Gastrocnemius medialis (tissue), 4 donors: ENCODE measurements around the gene NEO1. TPM values are rescaled to one million over a fixed set of nuclear protein-coding genes. Genes with fewer than 3 reads are reported as not detected.
A peak's percentile ranks its signal among the peaks of the same experiment; 100 is the strongest.

Experiments used
- ATAC-seq, 2 donors: fragments of 150-250 bp; one replicate each; pipeline ENCODE4 v1.9.1; 2016
- DNase-seq, 2 donors: peaks; one replicate each; pipeline ENCODE4 v3.0.0-alpha.2; 2019
- H3K27ac ChIP-seq, 4 donors: fragments of 200-600 bp; sonication (generic); 1 replicate in 1 of 4; 2 replicates in 3 of 4; pipeline ENCODE4 v1.5.1; 2016 to 2018; ENCODE audit warnings: mild to moderate bottlenecking in 2 of 4, moderate library complexity in 1 of 4
- H3K27me3 ChIP-seq, 3 donors: fragments of 200-600 bp; sonication (generic) in 2 of 3; 1 replicate in 1 of 3; 2 replicates in 2 of 3; pipeline versions ENCODE4 v1.5.1 to v1.6.0; 2016 to 2019; ENCODE audit warnings: mild to moderate bottlenecking in 1 of 3, moderate library complexity in 1 of 3
- H3K36me3 ChIP-seq, 2 donors: fragments of 200-600 bp; sonication (generic) in 1 of 2; one replicate each; pipeline ENCODE4 v1.5.1; 2017 to 2018
- H3K4me1 ChIP-seq, 2 donors: fragments of 200-600 bp; sonication (generic) in 1 of 2; one replicate each; pipeline ENCODE4 v1.5.1; 2016 to 2017; ENCODE audit warnings: mild to moderate bottlenecking in 2 of 2
- H3K4me3 ChIP-seq, 4 donors: fragments of 200-600 bp; sonication (generic) in 3 of 4; 1 replicate in 1 of 4; 2 replicates in 3 of 4; pipeline ENCODE4 v1.5.1; 2016 to 2019; ENCODE audit warnings: mild to moderate bottlenecking in 2 of 4
- H3K9me3 ChIP-seq, 3 donors: fragments of 200-600 bp; sonication (generic) in 2 of 3; 1 replicate in 1 of 3; 2 replicates in 2 of 3; pipeline ENCODE4 v1.5.1; 2016 to 2019
- POLR2A ChIP-seq, 2 donors: fragments of 450-650 bp; IDR thresholded peaks; one replicate each; pipeline ENCODE4 v1.6.1; 2017; ENCODE audit warnings: antibody characterized with exemption in 2 of 2, mild to moderate bottlenecking in 2 of 2, moderate library complexity in 2 of 2
- in situ Hi-C, 4 donors: fragments of 200-750 bp; cut with MboI; loops; one replicate each; pipeline versions ENCODE4 v1.15.0 to v1.8.0; 2017; ENCODE audit warnings: low sequenced_read_pairs in 4 of 4
- intact Hi-C: fragments of 100-400 bp; cut with DNase I; formaldehyde crosslinking; loops from one replicate; pipeline ENCODE4 v1.15.1; 2023; ENCODE audit warnings: low total_unique reads
- total RNA-seq, 4 donors: library from RNA; depleted of rRNA; stranded (reverse); fragments of >200 nt; gene quantifications; one replicate each; pipeline versions ENCODE4 v1.1.0 to v1.2.3, GENCODE V29; 2016
- TF ChIP-seq, protein P1 (sequence below), 5 experiments: fragments of 450-650 bp in 3 of 5; fragments of 200-600 bp in 2 of 5; sonication (generic) in 2 of 5; IDR thresholded peaks in 4 of 5; conservative IDR thresholded peaks in 1 of 5; 1 replicate in 4 of 5; 2 replicates in 1 of 5; pipeline ENCODE4 v1.5.1; 2016 to 2019; ENCODE audit warnings: antibody characterized with exemption in 5 of 5, mild to moderate bottlenecking in 3 of 5, moderate library complexity in 3 of 5

Gene NEO1
- total RNA-seq, 4 donors from 2014 or later = 13.8 to 32.0 (median 20.3) TPM

DNA sequence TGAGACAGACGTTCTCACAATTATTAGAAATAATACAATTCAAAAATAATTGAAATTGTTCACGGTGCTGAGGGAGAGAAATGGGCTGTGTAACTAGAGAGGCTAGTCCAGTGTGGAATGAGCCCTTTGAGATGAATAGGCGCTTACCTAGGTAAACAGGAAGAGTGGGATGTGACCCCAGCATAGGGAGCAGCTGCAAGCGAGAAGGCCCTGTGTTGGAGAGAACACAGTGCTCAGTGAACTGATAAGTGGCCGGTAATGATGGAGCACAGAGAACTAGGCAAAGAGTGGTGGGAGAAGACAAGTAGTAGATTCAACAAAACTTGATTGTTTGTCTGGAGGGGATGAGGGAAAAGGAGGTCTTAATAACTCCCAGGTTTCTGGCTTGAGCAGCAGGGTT lies 212.6 kb downstream of the NEO1 start:
- Histone ChIP-seq H3K4me3 (no peak overlapping the region), H3K9me3 (no peaks in the 10 kb centered on the region), H3K36me3 (peaks cover 0 to 28% of the 10 kb centered on the region in 2 donors), H3K4me1 (peaks cover 0 to 8% of the 10 kb centered on the region in 2 donors), H3K27ac (no peak overlapping the region), H3K27me3 (no peaks in the 10 kb centered on the region)
- intact Hi-C loops (no loop called here), in situ Hi-C loops (no loop called here)
- no peak for TF ChIP-seq POLR2A (IDR thresholded peaks at IDR 0.05)
- TF ChIP-seq, protein P1, sequence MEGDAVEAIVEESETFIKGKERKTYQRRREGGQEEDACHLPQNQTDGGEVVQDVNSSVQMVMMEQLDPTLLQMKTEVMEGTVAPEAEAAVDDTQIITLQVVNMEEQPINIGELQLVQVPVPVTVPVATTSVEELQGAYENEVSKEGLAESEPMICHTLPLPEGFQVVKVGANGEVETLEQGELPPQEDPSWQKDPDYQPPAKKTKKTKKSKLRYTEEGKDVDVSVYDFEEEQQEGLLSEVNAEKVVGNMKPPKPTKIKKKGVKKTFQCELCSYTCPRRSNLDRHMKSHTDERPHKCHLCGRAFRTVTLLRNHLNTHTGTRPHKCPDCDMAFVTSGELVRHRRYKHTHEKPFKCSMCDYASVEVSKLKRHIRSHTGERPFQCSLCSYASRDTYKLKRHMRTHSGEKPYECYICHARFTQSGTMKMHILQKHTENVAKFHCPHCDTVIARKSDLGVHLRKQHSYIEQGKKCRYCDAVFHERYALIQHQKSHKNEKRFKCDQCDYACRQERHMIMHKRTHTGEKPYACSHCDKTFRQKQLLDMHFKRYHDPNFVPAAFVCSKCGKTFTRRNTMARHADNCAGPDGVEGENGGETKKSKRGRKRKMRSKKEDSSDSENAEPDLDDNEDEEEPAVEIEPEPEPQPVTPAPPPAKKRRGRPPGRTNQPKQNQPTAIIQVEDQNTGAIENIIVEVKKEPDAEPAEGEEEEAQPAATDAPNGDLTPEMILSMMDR (IDR thresholded peaks at IDR 0.05 in 4 of 5, conservative IDR thresholded peaks at IDR 0.05 in 1 of 5) = no peak
- ATAC-seq (no peak), DNase-seq (no peak)

DNA sequence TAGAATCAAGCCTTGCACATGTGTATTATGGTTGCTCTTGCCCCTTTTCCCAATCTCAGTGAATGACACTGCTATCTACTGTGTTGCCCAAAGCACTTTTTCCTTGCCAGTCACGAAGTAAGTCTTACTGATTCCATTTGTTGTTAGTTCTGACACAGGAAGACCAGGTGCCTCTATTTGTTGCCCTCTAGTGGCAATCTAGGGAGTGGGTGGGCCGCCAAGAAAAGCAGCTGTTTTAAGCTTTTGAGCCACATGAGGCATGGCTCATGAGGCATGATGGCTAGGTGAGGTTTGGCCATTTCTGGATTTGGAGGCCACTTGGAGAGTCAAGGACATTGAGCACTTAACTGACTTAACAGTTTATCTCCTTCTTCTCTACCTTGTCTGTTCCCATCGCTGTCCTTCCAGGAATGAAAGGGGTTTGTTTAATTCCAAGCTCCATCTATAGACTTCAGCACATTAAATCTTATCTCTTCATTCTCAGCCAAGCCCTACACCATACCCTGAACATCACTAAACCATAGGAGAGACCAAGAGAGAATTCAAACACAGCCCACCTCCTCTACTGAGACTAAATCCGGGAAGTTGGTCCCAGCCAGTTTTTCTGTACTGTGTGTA lies 213.4 kb downstream of the NEO1 start:
- TF ChIP-seq, protein P1 (IDR thresholded peaks at IDR 0.05 in 4 of 5, conservative IDR thresholded peaks at IDR 0.05 in 1 of 5) = peak in 3 of 5 experiments; percentile 25 to 52 (median 34)
- no peak for TF ChIP-seq POLR2A (IDR thresholded peaks at IDR 0.05)
- intact Hi-C loops = no loop called here
- Histone ChIP-seq H3K9me3 (no peaks in the 10 kb centered on the region), H3K36me3 (peaks cover 0 to 28% of the 10 kb centered on the region in 2 donors), H3K27ac (no peak overlapping the region), H3K4me3 (no peak overlapping the region), H3K4me1 (peaks cover 0 to 8% of the 10 kb centered on the region in 2 donors), H3K27me3 (no peaks in the 10 kb centered on the region)
- in situ Hi-C loops = no loop called here
- peak in 1 of 2 donors; percentile 73 for ATAC-seq
- DNase-seq = peak in 1 of 2 donors; percentile 44

- DNase-seq = no peak
- intact Hi-C loops = no loop called here
- ATAC-seq = no peak
- Histone ChIP-seq H3K36me3 (peaks cover 0 to 17% of the 10 kb centered on the region in 2 donors), H3K4me1 (peaks cover 0 to 8% of the 10 kb centered on the region in 2 donors), H3K4me3 (no peak overlapping the region), H3K27me3 (no peaks in the 10 kb centered on the region), H3K27ac (no peak overlapping the region), H3K9me3 (no peaks in the 10 kb centered on the region)
- in situ Hi-C loops = no loop called here
- TF ChIP-seq, protein P1 (IDR thresholded peaks at IDR 0.05 in 4 of 5, conservative IDR thresholded peaks at IDR 0.05 in 1 of 5) = no peak
- TF ChIP-seq POLR2A (IDR thresholded peaks at IDR 0.05) = no peak
Observed at GRCh38 chr15:73268457-73268856, 216.2 kb downstream of the NEO1 start.

DNA sequence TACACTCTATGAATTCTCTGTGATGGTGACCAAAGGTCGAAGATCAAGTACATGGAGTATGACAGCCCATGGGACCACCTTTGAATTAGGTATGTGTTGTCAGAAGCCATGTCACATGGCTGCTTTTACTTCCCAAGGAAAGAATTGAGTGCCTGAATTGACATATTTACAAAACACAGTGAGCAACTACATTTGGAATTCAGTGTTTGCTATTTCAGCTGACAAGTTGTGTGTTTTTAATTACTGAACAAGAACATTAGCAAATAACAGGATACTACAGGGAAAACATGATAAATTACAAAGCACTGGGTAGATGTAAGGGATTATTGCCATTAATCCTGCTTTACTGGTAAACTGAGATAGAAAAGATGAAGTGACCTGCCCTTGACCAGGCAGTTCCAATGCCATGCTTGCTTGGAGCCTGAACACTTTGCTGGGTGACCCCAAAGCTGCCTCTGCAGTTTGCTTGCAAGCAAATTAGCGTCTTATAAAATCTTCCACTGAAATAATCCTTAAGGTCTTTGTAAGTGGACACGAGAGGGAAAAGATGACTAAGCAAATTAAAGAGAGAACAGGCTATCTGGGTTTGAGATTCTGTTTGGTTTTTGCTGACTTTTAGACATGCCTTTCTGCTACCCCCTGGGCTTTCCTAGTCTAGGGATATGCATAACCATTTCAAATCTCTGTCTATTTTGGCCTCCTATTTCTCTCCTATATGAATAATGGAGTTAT lies 218.3 kb downstream of the NEO1 start:
- no peaks in the 10 kb centered on the region for H3K9me3 ChIP-seq
- DNase-seq (no peak), ATAC-seq (no peak)
- in situ Hi-C loops = no loop called here
- no peaks in the 10 kb centered on the region for H3K27me3 ChIP-seq
- intact Hi-C loops = loop anchor here (5.0 kb wide), 2 partner anchors 473 to 488 kb away; partner anchors contain the start of gene ADPGK
- peaks cover 0 to 17% of the 10 kb centered on the region in 2 donors for H3K36me3 ChIP-seq
- peak overlapping the region in 1 of 4 donors; percentile 18 for H3K27ac ChIP-seq
- H3K4me3 ChIP-seq = no peak overlapping the region
- peaks cover 0 to 8% of the 10 kb centered on the region in 2 donors for H3K4me1 ChIP-seq
- no peak for TF ChIP-seq POLR2A (IDR thresholded peaks at IDR 0.05)
- TF ChIP-seq, protein P1 (IDR thresholded peaks at IDR 0.05 in 4 of 5, conservative IDR thresholded peaks at IDR 0.05 in 1 of 5) = no peak
